D721Med (cell line): ENCODE measurements around the gene GTPBP2.

Experiments
- DNase-seq: peaks from one replicate; pipeline ENCODE4 v3.0.0; 2011; ENCODE audit warnings: low spot score; ENCODE audit not compliant: insufficient read length
- FAIRE-seq: peaks from 2 replicates; lab custom pipeline; 2011; peaks lifted over from hg19 to GRCh38; lab: Jason Lieb, UNC
- TF ChIP-seq, protein P1 (sequence below): IDR thresholded peaks from 2 replicates; pipeline ENCODE4 v1.5.1; 2012; ENCODE audit warnings: mild to moderate bottlenecking, control low read depth; ENCODE audit not compliant: insufficient read depth; ENCODE audit errors: missing control alignments

Gene GTPBP2

DNA sequence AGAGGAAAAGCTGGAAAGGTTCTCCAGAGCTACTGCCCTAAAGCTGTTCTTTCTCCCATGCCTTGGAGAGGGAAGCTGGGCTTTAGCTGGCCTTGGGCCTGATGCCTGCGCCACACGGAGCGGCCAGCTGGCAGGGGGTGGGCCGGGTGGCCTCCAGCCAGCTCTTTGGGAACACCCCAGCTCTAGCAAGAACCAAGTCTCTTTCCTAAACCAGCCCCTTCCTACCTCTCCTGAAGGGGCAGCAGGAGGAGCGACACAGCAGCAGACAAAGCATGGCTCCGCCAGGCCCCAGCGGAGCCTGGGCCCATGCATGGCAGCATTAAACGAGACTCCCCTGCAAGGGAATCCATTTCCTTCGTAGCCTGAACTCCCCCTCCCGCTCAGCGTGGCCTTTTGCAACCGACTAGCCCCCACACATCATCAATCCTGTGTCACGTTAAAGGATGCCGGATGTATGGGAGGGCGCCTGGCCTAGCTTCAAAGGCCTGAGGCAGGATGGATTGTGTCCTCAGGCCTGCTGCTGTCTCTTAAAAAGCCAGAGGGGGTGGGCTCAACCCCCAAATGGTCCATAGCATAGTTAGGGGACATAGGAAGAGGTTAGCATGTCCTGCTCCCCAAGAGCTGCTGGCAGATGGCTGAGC lies 44.5 kb upstream of the GTPBP2 start:
- TF ChIP-seq, protein P1, sequence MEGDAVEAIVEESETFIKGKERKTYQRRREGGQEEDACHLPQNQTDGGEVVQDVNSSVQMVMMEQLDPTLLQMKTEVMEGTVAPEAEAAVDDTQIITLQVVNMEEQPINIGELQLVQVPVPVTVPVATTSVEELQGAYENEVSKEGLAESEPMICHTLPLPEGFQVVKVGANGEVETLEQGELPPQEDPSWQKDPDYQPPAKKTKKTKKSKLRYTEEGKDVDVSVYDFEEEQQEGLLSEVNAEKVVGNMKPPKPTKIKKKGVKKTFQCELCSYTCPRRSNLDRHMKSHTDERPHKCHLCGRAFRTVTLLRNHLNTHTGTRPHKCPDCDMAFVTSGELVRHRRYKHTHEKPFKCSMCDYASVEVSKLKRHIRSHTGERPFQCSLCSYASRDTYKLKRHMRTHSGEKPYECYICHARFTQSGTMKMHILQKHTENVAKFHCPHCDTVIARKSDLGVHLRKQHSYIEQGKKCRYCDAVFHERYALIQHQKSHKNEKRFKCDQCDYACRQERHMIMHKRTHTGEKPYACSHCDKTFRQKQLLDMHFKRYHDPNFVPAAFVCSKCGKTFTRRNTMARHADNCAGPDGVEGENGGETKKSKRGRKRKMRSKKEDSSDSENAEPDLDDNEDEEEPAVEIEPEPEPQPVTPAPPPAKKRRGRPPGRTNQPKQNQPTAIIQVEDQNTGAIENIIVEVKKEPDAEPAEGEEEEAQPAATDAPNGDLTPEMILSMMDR: no peak
- DNase-seq: no peak

DNA sequence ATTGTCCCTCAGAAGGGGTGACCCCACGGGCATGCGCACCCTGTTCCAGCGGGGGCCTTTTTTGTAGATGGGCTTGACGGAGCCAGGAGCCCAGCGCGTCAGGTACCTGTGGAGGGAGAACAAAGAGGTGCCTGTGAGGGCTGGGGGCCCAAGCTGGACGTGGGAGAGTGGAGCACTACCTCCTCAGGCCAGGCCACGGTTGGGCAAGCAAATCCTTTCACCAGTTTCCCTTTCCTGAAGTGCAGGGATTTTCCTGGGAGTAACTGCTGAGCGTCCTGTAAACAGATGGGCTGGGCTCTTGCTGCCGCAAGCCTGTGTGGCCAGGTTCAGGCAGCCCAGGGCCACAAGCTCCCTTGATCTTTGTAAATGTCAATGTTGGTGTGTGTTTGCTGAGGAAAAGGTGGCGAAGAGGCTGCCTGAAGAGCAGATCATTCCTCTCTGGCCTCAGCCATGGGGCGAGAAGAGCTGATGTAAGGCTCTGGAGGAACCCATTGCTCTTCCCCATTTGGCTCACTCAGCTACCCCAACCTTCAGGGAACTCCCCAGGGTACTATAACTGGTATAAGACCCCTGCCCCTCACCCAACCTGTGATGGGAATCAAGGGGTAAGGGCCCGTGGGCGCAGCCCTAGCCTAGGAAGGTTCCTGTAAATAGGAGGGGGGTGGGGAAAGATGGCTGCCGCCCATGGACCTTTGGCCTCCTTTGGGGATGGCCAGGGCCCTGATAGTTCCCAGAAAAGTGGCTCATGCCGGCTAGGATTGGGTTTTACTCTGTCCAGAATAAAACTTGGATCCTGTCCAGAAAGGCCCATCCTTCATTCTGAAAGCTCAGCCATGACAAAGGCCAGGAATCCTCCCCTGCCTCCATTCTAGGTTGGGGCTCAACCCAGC lies 43.0 kb upstream of the GTPBP2 start:
- TF ChIP-seq, protein P1: no peak
- DNase-seq: no peak
- no peak for FAIRE-seq

More for the DNA sequence above, 44.5 kb upstream of the GTPBP2 start:
- FAIRE-seq: no peak

DNA sequence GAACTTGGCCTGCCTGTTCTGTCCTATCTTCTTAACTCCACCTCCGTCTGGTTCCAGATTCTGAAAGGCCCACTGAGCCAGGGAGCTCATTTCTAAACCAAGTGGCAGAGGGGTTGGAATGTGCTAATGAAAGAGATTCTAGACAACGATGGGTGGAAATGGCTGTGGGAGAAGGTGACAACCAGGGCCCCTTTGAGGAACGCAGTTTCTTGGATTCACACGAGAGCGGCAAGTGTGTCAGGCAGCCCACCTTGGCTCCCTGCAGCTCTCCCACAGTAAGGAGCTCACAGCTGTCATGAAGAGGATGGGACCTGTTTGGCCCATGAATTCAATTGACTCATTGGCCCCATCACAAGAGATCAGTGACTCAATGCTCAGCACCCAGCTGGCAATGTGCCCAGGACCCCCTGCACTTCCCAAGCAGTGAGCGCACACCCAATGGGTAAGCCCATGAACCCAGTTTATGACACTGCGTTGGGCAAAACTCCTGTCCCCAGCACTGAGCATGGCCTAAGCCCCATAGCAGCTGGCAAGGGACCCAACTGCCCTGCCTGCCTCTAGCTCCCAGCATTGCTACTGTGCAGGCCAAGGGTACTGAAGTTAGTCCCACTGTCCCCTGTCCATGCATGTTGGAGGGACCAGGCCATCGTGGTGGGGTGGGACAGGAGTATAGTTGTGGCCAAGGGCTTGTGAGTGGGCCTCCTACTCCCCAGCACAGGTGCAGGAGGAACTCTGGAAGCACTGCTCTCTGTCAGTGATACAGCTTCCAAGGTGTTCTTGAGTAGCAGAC lies 42.1 kb upstream of the GTPBP2 start:
- no peak for DNase-seq
- TF ChIP-seq, protein P1: no peak
- no peak for FAIRE-seq

DNA sequence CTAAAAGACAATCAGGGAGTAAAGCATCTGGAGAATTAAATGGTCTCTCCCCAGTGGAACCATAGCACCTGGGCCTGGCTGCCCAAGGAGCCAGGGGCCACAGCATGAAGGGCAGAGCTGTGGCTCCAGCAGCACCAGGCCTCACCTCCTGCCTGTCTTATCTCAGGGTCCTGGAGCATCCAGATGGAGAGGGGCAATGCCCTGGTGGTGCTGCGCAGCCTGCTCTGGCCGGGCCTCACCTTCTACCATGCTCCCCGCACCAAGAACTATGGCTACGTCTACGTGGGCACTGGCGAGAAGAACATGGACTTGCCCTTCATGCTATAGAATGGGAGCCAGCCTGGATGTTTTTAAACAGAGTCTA lies 41.5 kb upstream of the GTPBP2 start:
- TF ChIP-seq, protein P1: no peak
- FAIRE-seq: no peak
- no peak for DNase-seq

DNA sequence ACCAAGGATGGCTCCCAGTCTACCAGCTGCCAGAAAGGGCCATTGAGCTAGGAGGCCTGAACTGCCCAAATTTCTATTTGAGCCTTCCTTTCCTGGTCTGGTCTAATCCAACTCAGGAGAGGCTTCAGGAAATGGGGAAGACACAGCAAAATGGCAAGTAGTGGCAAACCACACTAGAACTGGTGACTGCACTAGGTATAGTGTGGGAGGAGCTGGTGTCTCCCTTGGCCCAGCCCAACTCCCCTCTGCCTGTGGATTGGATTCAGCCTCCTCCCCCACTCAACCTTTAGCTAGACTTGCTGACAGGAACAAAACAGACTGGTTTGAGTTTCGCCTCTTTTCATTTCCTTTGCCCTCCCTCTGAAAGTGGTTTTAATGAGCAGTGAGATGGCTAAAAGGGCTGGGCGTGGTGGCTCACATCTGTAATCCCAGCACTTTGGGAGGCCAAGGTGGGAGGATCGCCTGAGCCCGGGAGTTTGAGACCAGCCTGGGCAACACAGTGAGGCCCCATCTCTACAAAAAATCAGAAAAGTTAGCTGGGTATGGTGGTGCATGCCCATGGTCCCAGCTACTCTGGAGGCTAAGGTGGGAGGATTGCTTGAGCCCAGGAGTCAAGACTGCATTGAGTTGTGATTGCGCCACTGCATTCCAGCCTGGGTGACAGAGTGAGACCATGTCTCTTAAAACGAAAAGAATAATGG lies 41.0 kb upstream of the GTPBP2 start:
- FAIRE-seq (no peak), DNase-seq (no peak)
- TF ChIP-seq, protein P1: no peak

DNA sequence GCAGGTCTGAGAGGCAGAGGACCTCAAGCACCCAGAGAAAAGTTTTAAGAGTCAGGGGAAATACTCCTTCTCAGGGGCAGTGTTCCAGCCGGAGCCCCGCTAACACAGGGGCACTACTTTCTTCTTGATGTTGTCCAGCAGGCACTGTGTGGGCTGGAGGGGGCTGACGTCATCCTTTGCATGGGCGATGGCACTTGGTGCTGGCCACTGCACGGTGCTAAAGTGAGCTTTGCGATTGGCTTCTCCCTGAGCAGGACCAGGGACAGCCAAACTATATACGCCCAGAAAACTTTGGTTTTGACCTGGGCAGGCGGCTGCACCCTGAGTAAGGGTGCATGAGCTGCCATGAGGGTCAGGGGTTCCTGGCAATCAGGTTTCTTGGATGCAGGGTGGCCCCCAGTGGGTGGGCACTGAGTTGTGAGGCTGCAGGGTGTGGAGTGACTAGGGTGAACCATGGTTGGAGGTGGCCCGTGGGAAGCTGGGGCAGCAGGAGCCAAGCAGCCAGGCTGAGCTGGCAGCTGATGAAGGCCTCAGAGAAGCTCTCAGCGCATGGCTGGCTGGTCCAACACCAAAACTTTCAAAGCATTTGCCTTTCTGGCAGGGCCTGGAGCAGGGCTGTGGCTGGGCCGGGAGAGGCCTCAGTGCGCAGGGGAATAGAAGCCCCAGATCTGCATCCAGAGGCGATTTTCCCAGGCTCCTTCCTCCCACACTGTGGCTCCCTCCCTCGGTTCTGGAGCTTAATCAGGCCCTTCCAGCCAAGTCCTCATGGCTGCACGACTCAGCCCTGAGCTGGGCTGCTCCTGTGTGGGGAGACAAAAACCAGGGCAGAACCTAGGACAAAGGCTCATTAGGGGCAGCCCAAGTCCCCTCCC lies 40.2 kb upstream of the GTPBP2 start:
- FAIRE-seq: no peak
- DNase-seq: no peak
- TF ChIP-seq, protein P1: no peak
